GM18519 (cell line): Measurements from ENCODE around the gene SEPTIN12.

Experiments
- ATAC-seq: cut with Tn5 transposase; IDR thresholded peaks from one replicate; pipeline ENCODE4 v1.9.1; 2021; ENCODE audit warnings: mild to moderate bottlenecking, moderate library complexity; ENCODE audit not compliant: unreplicated experiment, low FRiP score

Gene SEPTIN12

GRCh38 chr16:4734063-4734729, 53.9 kb downstream of the SEPTIN12 start, which contains the start of the genes ANKS3 and DNAAF8:
Gene ANKS3, minus strand, starts transcription at chr16:4734271. Its CDS starts 4,122 bp downstream, at chr16:4730149.
Gene DNAAF8, plus strand, starts transcription at chr16:4734537. Its CDS starts 1,978 bp downstream, at chr16:4736515.
- ATAC-seq: peak; percentile 58

- ATAC-seq: no peak
Observed at GRCh38 chr16:4733747-4734062, 54.4 kb downstream of the SEPTIN12 start.

- no peak for ATAC-seq
Observed at GRCh38 chr16:4733211-4733742, 54.9 kb downstream of the SEPTIN12 start.

- no peak for ATAC-seq
Observed at GRCh38 chr16:4729876-4730275, 58.3 kb downstream of the SEPTIN12 start.

GRCh38 chr16:4728676-4729075, 59.5 kb downstream of the SEPTIN12 start:
- ATAC-seq: no peak
